Pericardium fibroblast (primary cell): Measurements from ENCODE around the gene SPRYD3. TPM values are rescaled to one million over a fixed set of nuclear protein-coding genes. Genes with fewer than 3 reads are reported as not detected.

Experiments used
- total RNA-seq: library from RNA; depleted of rRNA; stranded (reverse); fragments of >200 nt; gene quantifications from 2 replicates; pipeline ENCODE4 v1.2.3, GENCODE V29; 2015

Gene SPRYD3
- total RNA-seq: 12.2 and 17.6 TPM in 2 replicates

GRCh38 chr12:53079226-53080117 is at the start of gene SPRYD3:
Gene SPRYD3 (minus strand): TSS chr12:53079390. CDS start chr12:53079333, 57 bp downstream.

DNA sequence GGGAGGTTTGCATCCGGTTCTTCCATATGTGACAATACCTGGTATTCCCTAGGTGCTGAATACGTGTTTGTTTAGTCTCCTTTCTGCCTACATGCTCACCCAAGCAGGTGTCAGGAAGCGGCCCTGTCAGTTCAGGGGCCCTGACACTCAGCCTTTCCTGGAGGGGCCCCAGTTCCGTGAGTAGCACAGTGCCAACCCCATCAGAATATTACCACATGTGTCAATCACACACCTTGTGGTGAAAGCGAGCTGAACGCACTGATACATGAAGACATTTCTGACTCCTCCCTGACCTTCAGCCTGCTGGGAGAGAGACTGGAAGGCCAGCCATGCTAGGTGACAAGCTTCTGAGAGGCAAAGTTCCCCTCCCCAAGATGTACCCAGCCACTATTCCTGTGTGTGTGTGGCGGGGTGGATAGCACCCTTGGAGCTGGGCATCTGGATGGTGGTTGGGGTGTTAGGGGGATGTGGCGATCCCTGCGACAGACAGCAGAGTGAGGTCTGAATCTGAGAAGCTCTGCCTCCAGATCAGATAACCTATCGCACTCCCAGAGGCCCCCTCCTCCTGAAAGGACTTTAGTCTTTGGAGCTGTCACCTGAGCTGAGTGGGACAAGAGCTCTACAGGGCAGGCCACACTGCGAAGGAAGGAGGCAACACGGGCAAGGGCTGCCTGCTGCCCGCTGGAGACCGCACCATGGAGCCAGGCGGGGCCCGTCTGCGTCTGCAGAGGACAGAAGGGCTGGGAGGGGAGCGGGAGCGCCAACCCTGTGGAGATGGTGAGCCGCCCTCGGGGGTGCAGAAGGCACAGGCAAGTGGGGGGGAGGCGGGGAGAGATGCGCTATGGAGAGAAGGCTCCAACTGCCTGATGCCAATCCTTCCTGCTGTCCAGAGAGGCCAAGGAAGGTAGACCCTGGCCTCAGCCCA is 24.0 kb upstream of the SPRYD3 start, which contains the start of gene SOAT2:
SOAT2 (plus strand) TSS at position 604 of the 925 bp plus-strand sequence; CDS start at position 696, 92 bp downstream.

GRCh38 chr12:53097564-53098353 is 18.6 kb upstream of the SPRYD3 start, which contains the start of gene IGFBP6:
Gene IGFBP6 (plus strand): TSS chr12:53097667. CDS start chr12:53097718, 51 bp downstream.

GRCh38 chr12:53049571-53050318 is 29.4 kb downstream of the SPRYD3 start, which contains the start of gene TNS2:
Gene TNS2 (plus strand): TSS chr12:53050065. CDS start chr12:53050186, 121 bp downstream.

Other genes starting within 250 kb of the SPRYD3 start
- gene KRT79, start 245.1 kb downstream of the SPRYD3 start, total RNA-seq: not detected in 2 replicates
- gene KRT78, start 230.4 kb downstream of the SPRYD3 start, total RNA-seq: not detected in 2 replicates
- gene KRT8, start 174.3 kb downstream of the SPRYD3 start, total RNA-seq: 48.8 and 158 TPM in 2 replicates
- gene KRT18, start 130.3 kb downstream of the SPRYD3 start, total RNA-seq: 270 and 810 TPM in 2 replicates
- 528 and 820 TPM in 2 replicates for gene EIF4B, start 72.9 kb downstream of the SPRYD3 start, total RNA-seq
- gene TNS2, start 29.3 kb downstream of the SPRYD3 start, total RNA-seq: 95.6 and 138 TPM in 2 replicates
- gene IGFBP6, start 18.3 kb upstream of the SPRYD3 start, total RNA-seq: 779 and 1,045 TPM in 2 replicates
- 0.12 TPM in 1 of 2 replicates, not detected in the other for gene SOAT2, start 24.1 kb upstream of the SPRYD3 start, total RNA-seq
- 3.7 and 9.4 TPM in 2 replicates for gene ZNF740, start 101.3 kb upstream of the SPRYD3 start, total RNA-seq
- gene CSAD, start 101.5 kb upstream of the SPRYD3 start, total RNA-seq: 8.5 and 10.6 TPM in 2 replicates
- gene ITGB7, start 127.9 kb upstream of the SPRYD3 start, total RNA-seq: 0.17 TPM in 1 of 2 replicates, not detected in the other
- 20.2 and 57.0 TPM in 2 replicates for gene RARG, start 152.8 kb upstream of the SPRYD3 start, total RNA-seq
- gene ESPL1, start 188.9 kb upstream of the SPRYD3 start, total RNA-seq: 0.12 and 1.8 TPM in 2 replicates
- gene PFDN5, start 216.2 kb upstream of the SPRYD3 start, total RNA-seq: 559 and 576 TPM in 2 replicates
- 43.3 and 64.9 TPM in 2 replicates for gene MYG1, start 220.3 kb upstream of the SPRYD3 start, total RNA-seq
- 40.7 and 41.6 TPM in 2 replicates for gene AAAS, start 242.2 kb upstream of the SPRYD3 start, total RNA-seq